B cell (primary cell): ENCODE measurements around the gene ZBTB7A. TPM values are rescaled to one million over a fixed set of nuclear protein-coding genes. Genes with fewer than 3 reads are reported as not detected.

Source experiments
- ATAC-seq: fragments of 200-7000 bp; cut with Tn5 transposase; one replicate; pipeline ENCODE4 v1.10.0; 2021; ENCODE audit warnings: low read depth, mild to moderate bottlenecking, moderate number of reproducible peaks, moderate library complexity
- CTCF ChIA-PET: fragments of 350-600 bp; sonication (Branson Sonifier 250); formaldehyde crosslinking; loops from one replicate; lab custom pipeline; 2021; ENCODE audit warnings: antibody characterized with exemption, inconsistent platforms; lab: Charles Lee
- POLR2A ChIA-PET: fragments of 350-600 bp; sonication (Branson Sonifier 250); formaldehyde crosslinking; loops from one replicate; lab custom pipeline; 2021; ENCODE audit warnings: antibody characterized with exemption; lab: Charles Lee
- DNase-seq: peaks from one replicate; pipeline ENCODE4 v3.0.0; 2013
- H2AFZ ChIP-seq: 2 replicates; pipeline ENCODE4 v1.6.1; 2012; ENCODE audit warnings: mild to moderate bottlenecking, low read depth, low read length; ENCODE audit not compliant: insufficient read depth, poor library complexity, severe bottlenecking
- H3K27ac ChIP-seq, 2 donors: 1 replicate in 1 of 2; 2 replicates in 1 of 2; pipeline ENCODE4 v1.5.1; 2012 to 2013; ENCODE audit warnings: low read length in 2 of 2, mild to moderate bottlenecking in 2 of 2, moderate library complexity in 1 of 2
- H3K27me3 ChIP-seq, 4 experiments: fragments of 200-600 bp in 1 of 4; sonication (generic) in 1 of 4; replicated peaks in 1 of 4; 1 replicate in 2 of 4; 2 replicates in 2 of 4; pipeline versions ENCODE4 v1.6.1 to v1.7.0; 2013 to 2016; ENCODE audit warnings: low read length in 3 of 4, mild to moderate bottlenecking in 2 of 4, mixed read lengths in 1 of 4, moderate library complexity in 1 of 4; ENCODE audit not compliant: insufficient read depth in 4 of 4, control insufficient read depth in 3 of 4; ENCODE audit errors: control extremely low read depth in 1 of 4
- H3K36me3 ChIP-seq, 2 experiments: replicated peaks in 1 of 2; 1 replicate in 1 of 2; 2 replicates in 1 of 2; pipeline versions ENCODE4 v1.6.1 to v1.7.1; 2013; ENCODE audit warnings: low read length in 1 of 2; ENCODE audit not compliant: insufficient read depth in 2 of 2, control insufficient read depth in 1 of 2; ENCODE audit errors: control extremely low read depth in 1 of 2, extremely low read depth in 1 of 2
- H3K4me1 ChIP-seq, 2 donors: fragments of 200-600 bp in 1 of 2; sonication (generic) in 1 of 2; 1 replicate in 1 of 2; 2 replicates in 1 of 2; pipeline versions ENCODE4 v1.5.1 to v1.6.1; 2013 to 2017; ENCODE audit warnings: low read length in 2 of 2; ENCODE audit not compliant: control insufficient read depth in 2 of 2, insufficient read depth in 2 of 2
- H3K4me2 ChIP-seq: replicated peaks from 2 replicates; pipeline ENCODE3; 2012; ENCODE audit warnings: mild to moderate bottlenecking, low read depth, low read length; ENCODE audit not compliant: poor library complexity, severe bottlenecking
- H3K4me3 ChIP-seq, 5 experiments: fragments of 200-600 bp in 1 of 5; sonication (generic) in 1 of 5; 1 replicate in 3 of 5; 2 replicates in 2 of 5; pipeline versions ENCODE4 v1.5.1 to v1.7.0; 2011 to 2016; ENCODE audit warnings: low read length in 4 of 5, mild to moderate bottlenecking in 4 of 5, low read depth in 2 of 5, control low read depth in 1 of 5, moderate library complexity in 1 of 5; ENCODE audit not compliant: insufficient read depth in 1 of 5; ENCODE audit errors: control extremely low read depth in 1 of 5, extremely low read depth in 1 of 5
- H3K79me2 ChIP-seq: fragments of 200-600 bp; sonication (generic); one replicate; pipeline ENCODE4 v1.6.0; 2016; ENCODE audit warnings: low read length; ENCODE audit not compliant: control insufficient read depth, insufficient read depth
- H3K9ac ChIP-seq: fragments of 200-600 bp; sonication (generic); 2 replicates; pipeline ENCODE4 v1.6.1; 2017; ENCODE audit warnings: mild to moderate bottlenecking, low read length, moderate library complexity
- H3K9me3 ChIP-seq, 3 donors: one replicate each; pipeline versions ENCODE4 v1.6.1 to v1.7.1; 2013; ENCODE audit warnings: low read length in 2 of 3; ENCODE audit not compliant: control insufficient read depth in 2 of 3, insufficient read depth in 1 of 3; ENCODE audit errors: control extremely low read depth in 1 of 3
- H4K20me1 ChIP-seq: 2 replicates; pipeline ENCODE4 v1.6.0; 2012; ENCODE audit warnings: mild to moderate bottlenecking, low read length; ENCODE audit not compliant: insufficient read depth, control insufficient read depth, poor library complexity, severe bottlenecking
- H3K27ac Mint-ChIP-seq: one replicate; pipeline ENCODE4 v1.8.0; 2021; ENCODE audit warnings: mixed read lengths
- H3K27me3 Mint-ChIP-seq: one replicate; pipeline ENCODE4 v1.8.0; 2021; ENCODE audit warnings: mixed read lengths
- H3K4me1 Mint-ChIP-seq: one replicate; pipeline ENCODE4 v1.8.0; 2021; ENCODE audit warnings: mixed read lengths
- H3K4me3 Mint-ChIP-seq: one replicate; pipeline ENCODE4 v1.8.0; 2021; ENCODE audit warnings: mixed read lengths
- H3K9me3 Mint-ChIP-seq: one replicate; pipeline ENCODE4 v1.8.0; 2022; ENCODE audit warnings: mixed read lengths; ENCODE audit not compliant: insufficient read depth
- CTCF ChIP-seq: fragments of 200-600 bp; IDR thresholded peaks from one replicate; pipeline ENCODE4 v1.8.0; 2022; ENCODE audit warnings: antibody characterized with exemption, mild to moderate bottlenecking
- EZH2 ChIP-seq: IDR thresholded peaks from 2 replicates; pipeline ENCODE4 v1.6.1; 2012; ENCODE audit warnings: borderline replicate concordance, low read depth, mild to moderate bottlenecking, moderate library complexity, low read length; ENCODE audit not compliant: insufficient read depth, poor library complexity, severe bottlenecking
- WGBS: methylation state at CpG from one replicate; pipeline ENCODE4 v1.1.5; 2013; ENCODE audit warnings: missing lambda C conversion rate; ENCODE audit not compliant: insufficient coverage; 5-methylcytosine and 5-hydroxymethylcytosine counted together
- intact Hi-C: fragments of 100-400 bp; cut with micrococcal nuclease; formaldehyde crosslinking; loops from one replicate; pipeline ENCODE4 v1.10.0; 2022
- polyA plus RNA-seq: library from polyadenylated mRNA; depleted of rRNA; stranded (reverse); fragments of >200 nt; gene quantifications from 2 replicates; pipeline ENCODE4 v1.2.3, GENCODE V29; 2012
- total RNA-seq, 2 donors: library from RNA; stranded (reverse); fragments of 120-200 nt in 1 of 2; gene quantifications; 1 replicate in 1 of 2; 2 replicates in 1 of 2; pipeline versions ENCODE4 v1.2.3 to v1.2.4, GENCODE V29; 2013 to 2022

ZBTB7A gene
- total and polyA plus RNA-seq, 2 donors (not counting 1 experiment from before 2014, with no cell fraction given), result 24.8 to 62.6 TPM

- no peaks in the 10 kb centered on the region for H3K9me3 ChIP-seq
- H3K79me2 ChIP-seq, result peaks cover 18% of the 10 kb centered on the region
- peaks cover 0 to 51% of the 10 kb centered on the region in 2 experiments for H3K36me3 ChIP-seq
- ChIA-PET CTCF (no interaction called here), POLR2A (interaction anchor here (0.6 kb wide), 1 partner anchor 27 kb away, joined by 4 read pairs; no protein-coding TSS in a partner anchor)
- H3K9ac ChIP-seq, result no peak overlapping the region
- Mint-ChIP-seq H3K9me3 (no peaks in the 10 kb centered on the region), H3K27me3 (no peaks in the 10 kb centered on the region), H3K4me1 (no peaks in the 10 kb centered on the region), H3K27ac (no peak overlapping the region), H3K4me3 (no peak overlapping the region)
- H3K27me3 ChIP-seq, result no peaks in the 10 kb centered on the region
- H3K4me3 ChIP-seq, result no peak overlapping the region
- 95% methylated on average over 61 of the region's 63 CpGs for WGBS
- H2AFZ ChIP-seq, result no peak overlapping the region
- TF ChIP-seq CTCF (no peak), EZH2 (no peak)
- intact Hi-C loops, result no loop called here
- H3K4me1 ChIP-seq, result no peaks in the 10 kb centered on the region
- H4K20me1 ChIP-seq, result peaks cover 23% of the 10 kb centered on the region
- DNase-seq (no peak), ATAC-seq (no peak)
- H3K4me2 ChIP-seq, result no peak overlapping the region
- H3K27ac ChIP-seq, result no peak overlapping the region
These were observed 33.4 kb downstream of the ZBTB7A start for GRCh38 chr19:4033028-4033956.

GRCh38 chr19:4032436-4032835, 34.3 kb downstream of the ZBTB7A start:
- Histone ChIP-seq H3K79me2 (peaks cover 19% of the 10 kb centered on the region), H3K9me3 (no peaks in the 10 kb centered on the region), H3K9ac (no peak overlapping the region), H4K20me1 (peaks cover 20% of the 10 kb centered on the region), H3K27me3 (no peaks in the 10 kb centered on the region), H2AFZ (no peak overlapping the region), H3K4me2 (no peak overlapping the region), H3K4me3 (no peak overlapping the region), H3K36me3 (peaks cover 0 to 48% of the 10 kb centered on the region in 2 experiments), H3K4me1 (no peaks in the 10 kb centered on the region), H3K27ac (no peak overlapping the region)
- no peaks in the 10 kb centered on the region for H3K4me1 Mint-ChIP-seq
- ChIA-PET POLR2A (no interaction called here), CTCF (no interaction called here)
- ATAC-seq (no peak), DNase-seq (no peak)
- 97% methylated on average over 16 of the region's 16 CpGs for WGBS
- no peaks in the 10 kb centered on the region for H3K27me3 Mint-ChIP-seq
- no peak overlapping the region for H3K27ac Mint-ChIP-seq
- intact Hi-C loops, result no loop called here
- no peaks in the 10 kb centered on the region for H3K9me3 Mint-ChIP-seq
- no peak overlapping the region for H3K4me3 Mint-ChIP-seq
- TF ChIP-seq EZH2 (no peak), CTCF (no peak)
